GM12864 (cell line): Measurements from ENCODE around the gene UBE2QL1.
"Not testable (repeated sequence)": the region's sequence is repeated elsewhere in the genome, so short reads cannot be mapped to it uniquely, and the experiment has no call there.

ENCODE experiments used
- DNase-seq: peaks from one replicate; pipeline ENCODE4 v3.0.0-alpha.2; 2011; ENCODE audit warnings: low read depth
- H3K4me3 ChIP-seq: 2 replicates; pipeline ENCODE4 v1.5.1; 2011; ENCODE audit warnings: mild to moderate bottlenecking, low read depth, low read length, control low read depth
- CTCF ChIP-seq: IDR thresholded peaks from 2 replicates; pipeline ENCODE4 v1.5.1; 2011; ENCODE audit warnings: low read depth, mild to moderate bottlenecking, moderate library complexity, low read length, control low read depth, inconsistent platforms; ENCODE audit errors: missing control alignments

Gene UBE2QL1

GRCh38 chr5:6508931-6509330, 60.3 kb downstream of the UBE2QL1 start:
- no peak overlapping the region for H3K4me3 ChIP-seq
- no peak for DNase-seq
- TF ChIP-seq CTCF, result no peak

GRCh38 chr5:6510132-6510531, 61.5 kb downstream of the UBE2QL1 start:
- no peak for TF ChIP-seq CTCF
- no peak overlapping the region for H3K4me3 ChIP-seq
- no peak for DNase-seq

GRCh38 chr5:6510973-6511372, 62.3 kb downstream of the UBE2QL1 start:
- TF ChIP-seq CTCF, result no peak
- H3K4me3 ChIP-seq, result no peak overlapping the region
- DNase-seq, result no peak

GRCh38 chr5:6515812-6516211, 67.2 kb downstream of the UBE2QL1 start:
- not testable (repeated sequence) for H3K4me3 ChIP-seq, DNase-seq

GRCh38 chr5:6516823-6517222, 68.2 kb downstream of the UBE2QL1 start:
- no peak overlapping the region for H3K4me3 ChIP-seq
- DNase-seq, result no peak
- no peak for TF ChIP-seq CTCF

GRCh38 chr5:6517510-6517909, 68.9 kb downstream of the UBE2QL1 start:
- no peak for TF ChIP-seq CTCF
- no peak overlapping the region for H3K4me3 ChIP-seq
- DNase-seq, result no peak

GRCh38 chr5:6518298-6519057, 69.8 kb downstream of the UBE2QL1 start:
- no peak overlapping the region for H3K4me3 ChIP-seq
- DNase-seq, result no peak

More at GRCh38 chr5:6518298-6519057, 69.8 kb downstream of the UBE2QL1 start:
- TF ChIP-seq CTCF, result no peak
